CD1c-positive myeloid dendritic cell (primary cell): Measurements from ENCODE around the gene GALNT10.

Experiments used
- DNase-seq: peaks from one replicate; pipeline ENCODE4 v3.0.0-alpha.2; 2016; ENCODE audit errors: extremely low spot score

The GALNT10 gene

GRCh38 chr5:154321546-154321945 lies 131.0 kb downstream of the GALNT10 start:
- no peak for DNase-seq

GRCh38 chr5:154324033-154324432 lies 133.5 kb downstream of the GALNT10 start:
- no peak for DNase-seq

GRCh38 chr5:154325566-154325965 lies 135.0 kb downstream of the GALNT10 start:
- DNase-seq, result no peak

GRCh38 chr5:154329062-154329461 lies 138.5 kb downstream of the GALNT10 start:
- DNase-seq, result no peak

GRCh38 chr5:154329519-154330040 lies 139.0 kb downstream of the GALNT10 start:
- no peak for DNase-seq

GRCh38 chr5:154330097-154330667 lies 139.6 kb downstream of the GALNT10 start:
- DNase-seq, result no peak

GRCh38 chr5:154331232-154331631 lies 140.7 kb downstream of the GALNT10 start:
- no peak for DNase-seq

- no peak for DNase-seq
Measured at GRCh38 chr5:154331924-154332323, 141.4 kb downstream of the GALNT10 start.

- no peak for DNase-seq
Measured at GRCh38 chr5:154332451-154332850, 141.9 kb downstream of the GALNT10 start.

GRCh38 chr5:154333016-154333415 lies 142.5 kb downstream of the GALNT10 start:
- no peak for DNase-seq

- no peak for DNase-seq
Measured at GRCh38 chr5:154334406-154335064, 144.0 kb downstream of the GALNT10 start.

- no peak for DNase-seq
Measured at GRCh38 chr5:154335065-154335448, 144.5 kb downstream of the GALNT10 start.

- DNase-seq, result no peak
Measured at GRCh38 chr5:154341620-154342019, 151.1 kb downstream of the GALNT10 start.

GRCh38 chr5:154342211-154342610 lies 151.7 kb downstream of the GALNT10 start:
- DNase-seq, result no peak

GRCh38 chr5:154342963-154343362 lies 152.4 kb downstream of the GALNT10 start:
- no peak for DNase-seq

- no peak for DNase-seq
Measured at GRCh38 chr5:154344461-154344860, 153.9 kb downstream of the GALNT10 start.

GRCh38 chr5:154345255-154345952 lies 154.9 kb downstream of the GALNT10 start:
- no peak for DNase-seq

- no peak for DNase-seq
Measured at GRCh38 chr5:154346427-154346826, 155.9 kb downstream of the GALNT10 start.

GRCh38 chr5:154349626-154350264 lies 159.2 kb downstream of the GALNT10 start:
- no peak for DNase-seq

GRCh38 chr5:154351141-154351540 lies 160.6 kb downstream of the GALNT10 start:
- no peak for DNase-seq

GRCh38 chr5:154351566-154351965 lies 161.0 kb downstream of the GALNT10 start:
- DNase-seq, result no peak

- no peak for DNase-seq
Measured at GRCh38 chr5:154352960-154353548, 162.5 kb downstream of the GALNT10 start.
